SKM-1 (cell line): ENCODE data around the gene KLF3.

Experiments
- DNase-seq: peaks from one replicate; lab custom pipeline; 2025; ENCODE audit not compliant: unreplicated experiment; lab: John Stamatoyannopoulos, UW

The KLF3 gene

DNA sequence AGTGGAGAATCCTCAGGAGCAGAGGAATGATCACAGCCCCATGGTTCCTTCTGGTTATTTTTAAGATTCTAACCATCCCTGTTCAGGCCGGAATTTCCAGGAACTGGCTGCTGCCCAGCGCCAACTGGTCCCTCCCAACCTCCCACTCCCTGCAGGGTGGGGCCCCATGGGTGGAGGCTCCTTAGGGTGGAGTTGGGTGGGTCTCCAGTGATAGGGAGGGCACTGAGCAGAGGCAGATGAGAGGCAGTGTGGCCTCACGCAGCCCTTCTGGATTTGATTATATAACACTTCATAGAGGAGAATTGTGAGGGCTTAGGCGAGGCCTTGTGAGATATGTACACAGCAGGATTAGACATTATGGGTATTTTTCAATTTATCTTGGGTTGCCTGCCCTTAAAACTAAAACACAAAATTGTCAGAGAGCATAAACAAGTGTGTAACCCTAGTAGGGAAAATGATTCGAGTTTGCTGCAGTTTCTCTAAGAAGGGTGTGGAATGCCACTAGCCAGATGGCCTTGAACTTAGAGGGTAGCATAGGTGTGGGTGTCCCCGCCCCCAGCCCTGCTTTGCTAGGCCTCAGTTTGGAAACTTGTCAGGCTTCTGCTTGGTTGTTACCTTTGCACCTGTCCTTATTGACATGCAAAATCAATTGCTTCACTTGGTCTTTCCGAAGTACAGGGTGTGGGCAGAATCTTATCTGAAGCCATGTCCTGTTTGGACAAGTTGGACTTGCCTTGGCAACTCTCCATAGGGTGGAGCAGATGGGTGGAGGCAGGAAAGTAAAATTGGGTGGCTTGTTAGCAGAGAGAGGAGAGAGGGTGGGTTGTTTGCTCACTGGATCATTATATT lies 9.4 kb downstream of the KLF3 start:
- no peak for DNase-seq

DNA sequence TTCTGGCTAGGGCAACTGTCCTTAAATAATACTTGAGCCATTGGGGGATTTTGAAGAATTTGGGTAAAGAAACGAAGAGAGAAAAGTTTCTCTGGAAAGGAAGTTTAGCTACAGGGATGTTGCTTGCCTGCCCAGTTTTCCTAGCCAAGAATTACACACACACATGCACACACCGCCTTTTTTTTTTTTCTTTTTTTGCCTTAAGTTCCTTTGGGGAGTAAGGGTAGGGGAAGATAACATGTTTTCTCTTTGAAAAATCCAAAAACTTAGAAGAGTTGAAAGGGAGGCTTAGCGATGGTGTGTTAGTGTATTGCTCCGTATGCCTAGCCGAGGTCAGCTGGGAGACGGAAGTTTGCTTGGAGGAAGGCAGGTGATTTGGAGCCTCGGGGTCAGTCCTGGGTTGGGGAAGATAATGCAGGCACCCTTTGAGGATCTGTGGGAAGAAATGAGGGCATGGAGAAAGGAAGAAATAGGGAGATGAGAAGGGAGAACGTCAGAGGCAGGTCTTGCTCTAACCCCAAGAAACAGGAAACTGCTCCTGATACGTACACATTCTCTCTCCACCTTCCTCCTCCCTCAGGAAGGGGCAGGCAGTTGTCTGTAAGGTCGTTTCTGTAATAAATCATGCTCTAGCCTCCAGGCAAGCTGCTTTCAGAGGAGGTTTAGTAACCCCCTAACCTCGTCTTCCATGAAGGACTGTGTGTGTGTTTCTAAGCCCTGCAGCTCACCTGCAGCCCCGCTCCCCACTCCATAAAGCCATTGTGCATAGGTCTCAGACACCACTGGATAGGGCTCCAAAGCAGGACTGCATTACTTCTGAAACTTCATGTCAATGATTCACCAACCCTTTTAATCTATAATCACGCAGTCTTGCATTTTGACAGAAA lies 10.5 kb downstream of the KLF3 start:
- peak; percentile 9 for DNase-seq

DNA sequence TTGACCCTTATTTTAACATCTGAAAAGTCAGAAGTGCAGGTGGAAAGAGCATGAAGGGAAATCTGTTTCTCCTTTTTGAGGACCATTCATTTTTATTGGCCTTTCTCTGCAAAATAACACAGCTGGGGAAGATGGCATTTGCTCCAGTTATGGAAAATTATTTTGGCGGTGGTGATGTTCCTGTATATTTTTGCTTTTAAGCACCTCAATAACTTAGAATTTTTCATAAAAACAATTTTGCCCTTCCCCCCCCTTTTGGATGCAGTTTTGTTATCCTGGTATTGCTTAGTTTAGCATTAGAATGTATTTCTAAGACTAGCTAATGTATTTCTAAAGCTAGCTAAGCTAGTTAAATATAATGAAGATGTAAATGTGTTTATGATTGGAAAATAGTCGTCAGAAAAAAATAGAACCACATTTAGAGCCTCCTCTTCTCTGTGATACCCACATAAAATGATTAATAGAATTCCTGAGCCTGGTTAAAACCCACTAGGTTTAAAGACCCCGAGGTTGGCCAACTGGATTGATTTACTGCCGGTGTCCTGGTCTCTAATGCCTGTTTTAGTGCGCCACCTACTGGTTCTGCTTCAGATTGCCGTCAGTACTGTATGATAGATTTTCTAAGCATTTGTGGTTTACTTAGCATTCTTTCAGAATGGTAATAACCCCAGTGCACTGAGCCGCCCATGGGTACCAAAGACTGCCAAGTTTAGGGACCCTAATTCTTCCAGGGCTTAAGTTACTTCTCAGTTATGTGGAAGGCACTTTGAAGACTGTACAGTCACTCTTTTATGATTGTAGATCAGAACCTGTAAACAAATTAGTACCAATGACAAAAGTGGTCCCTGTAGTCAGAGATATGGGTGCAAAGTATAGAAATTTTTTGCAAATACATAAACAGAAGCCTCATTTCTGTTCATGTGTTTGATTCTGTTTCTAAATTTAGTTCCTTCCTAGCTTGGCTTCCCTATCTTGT lies 11.4 kb downstream of the KLF3 start:
- peak; percentile 62 for DNase-seq

DNA sequence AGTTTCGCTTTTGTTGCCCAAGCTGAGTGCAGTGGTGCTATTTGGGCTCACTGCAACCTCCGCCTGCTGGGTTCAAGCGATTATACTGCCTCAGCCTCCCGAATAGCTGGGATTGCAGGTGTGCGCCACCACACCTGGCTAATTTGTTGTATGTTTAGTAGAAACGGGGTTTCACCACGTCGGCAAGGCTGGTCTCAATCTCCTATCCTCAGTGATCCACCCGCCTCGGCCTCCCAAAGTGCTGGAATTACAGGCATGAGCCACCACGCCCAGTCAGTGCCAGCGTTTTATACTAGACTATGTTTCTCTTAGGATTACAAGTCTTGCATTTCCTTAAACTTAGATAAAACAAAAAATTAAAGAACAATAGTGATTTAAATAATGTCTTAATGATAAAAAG lies 13.0 kb downstream of the KLF3 start:
- DNase-seq: no peak

DNA sequence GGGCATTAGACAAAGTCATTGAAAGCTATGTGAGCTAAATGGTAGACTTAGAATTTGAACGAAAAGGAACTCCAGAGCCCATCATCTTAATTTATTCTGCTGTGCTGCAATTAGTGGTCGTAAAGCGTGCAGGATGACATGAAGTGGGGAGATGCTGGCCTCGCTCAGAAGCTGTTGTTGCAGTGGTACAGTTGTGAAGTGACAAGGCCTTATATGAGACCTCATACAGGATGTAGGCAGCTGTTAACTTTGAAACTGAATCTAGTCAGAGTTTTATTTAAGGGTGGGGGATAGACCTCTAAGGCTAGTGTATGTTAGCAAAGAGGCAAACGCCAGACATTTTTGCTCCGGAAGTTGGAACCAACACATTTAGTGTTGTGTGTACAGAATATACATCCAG lies 13.4 kb downstream of the KLF3 start:
- no peak for DNase-seq

DNA sequence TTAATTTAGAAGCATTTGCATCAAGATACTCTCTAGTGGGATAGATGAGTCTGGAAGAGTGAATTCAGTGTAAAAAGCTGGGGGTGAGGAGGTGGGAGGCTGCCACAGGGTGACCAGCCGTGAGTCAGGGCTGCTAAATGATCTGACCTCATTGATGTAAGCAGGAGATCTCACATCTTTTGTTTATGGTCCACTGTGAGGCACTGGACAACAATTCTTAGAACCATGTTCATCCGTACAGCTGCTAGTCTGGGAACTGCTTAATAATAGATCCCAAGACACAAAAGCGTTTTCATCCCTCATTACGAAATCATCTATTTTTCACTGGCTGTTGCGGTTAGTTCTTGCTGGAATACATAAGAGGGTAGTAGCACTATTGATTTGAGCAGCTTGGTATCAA lies 14.1 kb downstream of the KLF3 start:
- no peak for DNase-seq

DNA sequence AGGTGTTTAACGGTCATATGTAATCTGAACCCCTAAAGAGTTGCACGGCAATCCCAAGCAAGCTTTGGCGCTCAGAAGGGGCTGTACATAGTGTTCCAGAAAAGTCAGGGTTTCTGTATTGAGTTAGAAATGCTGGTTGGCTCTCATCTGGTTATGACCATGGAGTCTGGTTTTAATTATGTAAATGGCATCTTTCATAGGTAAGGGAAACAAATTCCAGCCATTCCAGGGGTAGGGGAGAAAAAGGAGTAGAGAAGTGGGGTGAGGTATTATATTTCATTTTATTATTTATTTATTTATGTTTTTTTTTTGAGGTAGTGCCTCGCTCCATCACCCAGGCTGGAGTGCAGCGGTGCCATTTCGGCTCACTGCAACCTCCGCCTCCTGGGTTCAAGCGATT lies 15.9 kb downstream of the KLF3 start:
- no peak for DNase-seq

DNA sequence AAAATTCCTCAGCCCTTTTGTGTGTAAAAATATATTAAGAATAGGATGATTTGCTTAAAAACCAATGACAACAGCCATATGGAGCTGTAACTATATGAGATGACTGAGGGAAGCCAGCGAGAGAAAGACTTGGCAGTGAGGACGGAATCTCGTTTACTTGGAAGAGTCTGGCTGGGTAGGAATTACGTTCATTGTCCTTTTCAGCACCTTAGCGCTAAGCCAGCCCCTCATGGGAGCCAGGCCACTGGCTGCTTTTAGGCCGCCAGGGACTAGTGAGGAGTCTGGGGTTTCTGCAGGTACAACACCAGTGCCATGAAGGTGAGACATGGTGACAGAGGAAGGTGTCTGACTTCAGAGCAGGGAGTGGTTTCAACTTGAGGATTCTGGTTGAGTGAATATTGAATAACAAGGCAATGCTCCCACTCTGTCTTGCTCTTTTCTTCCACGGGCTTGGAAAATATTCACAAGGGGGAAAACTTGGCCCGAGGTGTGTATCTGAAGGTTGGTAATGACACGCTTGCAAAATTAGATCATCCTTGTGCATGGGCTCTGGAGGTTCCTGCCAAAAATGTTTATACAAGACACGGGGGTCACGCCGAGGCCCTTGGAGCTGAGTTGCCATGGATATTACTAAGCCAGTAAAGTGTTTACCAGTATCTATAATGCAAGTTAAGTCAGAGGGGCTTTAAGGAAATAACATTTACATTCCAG lies 17.4 kb downstream of the KLF3 start:
- DNase-seq: no peak

DNA sequence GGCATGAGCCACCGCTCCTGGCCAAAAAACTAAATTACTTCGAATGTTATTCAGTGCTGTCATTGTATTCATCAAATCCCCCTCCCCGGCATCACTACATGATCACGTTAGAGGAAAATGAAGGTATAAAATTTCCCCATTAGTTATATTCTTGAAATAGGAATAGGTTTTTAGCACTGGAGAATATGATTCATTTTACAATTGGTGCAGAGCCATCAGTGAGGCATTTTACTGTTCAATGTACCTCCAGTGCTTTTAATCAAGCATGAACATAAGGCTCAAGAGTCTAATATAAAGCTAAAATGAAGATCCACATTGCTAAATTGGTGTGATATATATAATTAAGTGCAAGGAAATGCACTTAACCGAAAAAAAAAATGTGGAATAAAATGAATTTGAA lies 18.3 kb downstream of the KLF3 start:
- DNase-seq: no peak

DNA sequence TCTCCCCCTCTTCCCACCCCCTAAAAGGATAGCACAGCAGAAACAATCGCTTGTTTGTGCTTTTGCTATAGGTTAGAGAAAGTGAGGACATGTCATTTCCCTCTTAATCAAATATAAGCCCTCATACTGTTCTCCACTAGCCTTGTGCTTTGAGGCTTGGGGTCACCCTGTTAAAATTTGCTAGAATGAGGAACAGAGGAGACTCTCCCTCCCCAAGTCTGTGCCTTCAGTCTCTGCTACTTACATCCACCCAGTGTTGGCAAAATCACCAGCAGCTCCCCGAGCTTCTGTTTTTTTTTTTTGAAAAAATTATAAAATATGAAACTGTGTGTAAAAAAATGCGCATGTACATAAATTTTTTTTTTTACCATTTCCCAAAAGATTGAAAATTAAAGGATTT lies 19.3 kb downstream of the KLF3 start:
- no peak for DNase-seq

DNA sequence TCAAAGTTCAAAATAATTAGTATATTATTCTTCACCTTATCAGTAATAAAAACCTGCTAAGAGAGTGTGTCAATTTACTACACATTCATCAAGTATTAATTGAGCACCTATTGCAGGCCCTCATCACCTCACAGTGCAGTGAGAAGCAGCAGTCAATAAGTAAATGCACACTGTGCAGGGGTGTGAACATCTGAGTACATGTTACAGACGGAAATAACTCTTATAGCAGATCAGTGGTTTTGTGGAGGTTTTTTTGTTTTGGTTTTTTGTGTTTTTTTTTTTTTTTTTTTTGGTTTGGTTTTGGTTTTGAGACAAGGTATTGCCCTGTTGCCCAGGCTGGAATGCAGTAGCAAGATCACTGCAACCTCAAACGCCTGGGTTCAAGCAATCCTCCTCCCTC lies 20.3 kb downstream of the KLF3 start:
- no peak for DNase-seq

DNA sequence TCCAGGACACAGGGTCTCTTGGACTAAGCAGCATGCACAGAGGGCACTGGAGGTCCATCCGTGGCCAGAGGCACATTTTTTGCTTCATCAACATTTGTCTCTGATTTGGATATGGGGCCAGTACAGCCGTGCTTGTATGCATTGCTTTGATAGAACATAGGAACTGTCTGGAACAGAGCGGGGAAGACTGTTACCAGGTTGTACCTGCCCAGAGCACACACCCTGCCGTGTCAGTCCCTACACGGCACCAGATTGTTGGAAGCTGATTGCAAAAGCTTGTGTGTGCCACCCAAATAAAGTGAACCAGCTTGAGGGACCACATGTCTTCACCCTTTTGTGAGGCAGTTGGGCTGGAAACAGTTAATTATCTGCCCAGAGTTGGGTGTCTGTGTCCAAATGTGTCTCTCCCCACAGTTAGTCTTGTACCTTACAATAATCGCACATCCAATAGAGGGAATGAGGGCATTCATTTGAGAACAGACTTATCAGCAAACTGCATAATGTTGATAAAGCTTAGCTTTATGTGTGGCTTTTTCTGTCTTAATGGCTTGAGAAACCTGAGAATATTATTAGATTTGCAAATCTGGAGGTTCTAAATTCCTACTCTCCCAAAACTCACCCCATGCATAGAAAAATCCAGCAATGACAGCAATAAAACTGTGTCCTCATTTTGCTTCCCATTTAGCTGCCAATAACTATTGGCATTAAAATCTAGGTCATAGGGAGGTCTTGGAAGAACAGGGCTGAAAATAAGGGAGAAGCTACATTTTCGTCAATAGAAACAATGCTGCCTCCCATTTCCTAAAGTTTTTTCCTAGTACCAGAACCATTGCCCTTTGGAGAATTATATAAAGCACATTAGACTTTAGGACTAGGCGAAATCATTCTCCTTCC lies 21.2 kb downstream of the KLF3 start:
- DNase-seq: no peak

DNA sequence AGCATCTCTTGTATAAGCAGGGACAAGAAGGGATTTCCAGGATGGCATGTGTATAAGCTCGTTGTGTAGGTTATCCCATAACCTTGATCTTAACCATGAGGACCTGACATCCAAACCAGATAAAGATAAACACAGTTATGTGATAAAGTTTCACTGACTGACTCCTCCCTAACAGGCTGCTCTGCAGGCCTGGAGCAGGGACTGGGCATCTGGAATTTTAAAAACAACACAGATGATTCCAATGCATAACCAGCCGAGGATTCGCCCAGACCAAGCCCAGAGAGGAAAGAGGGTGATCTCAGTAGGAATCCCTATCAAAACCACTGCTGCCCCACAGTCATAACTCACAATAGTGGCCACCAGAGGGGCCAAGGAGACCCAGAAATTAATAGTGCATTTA lies 22.7 kb downstream of the KLF3 start:
- no peak for DNase-seq

DNA sequence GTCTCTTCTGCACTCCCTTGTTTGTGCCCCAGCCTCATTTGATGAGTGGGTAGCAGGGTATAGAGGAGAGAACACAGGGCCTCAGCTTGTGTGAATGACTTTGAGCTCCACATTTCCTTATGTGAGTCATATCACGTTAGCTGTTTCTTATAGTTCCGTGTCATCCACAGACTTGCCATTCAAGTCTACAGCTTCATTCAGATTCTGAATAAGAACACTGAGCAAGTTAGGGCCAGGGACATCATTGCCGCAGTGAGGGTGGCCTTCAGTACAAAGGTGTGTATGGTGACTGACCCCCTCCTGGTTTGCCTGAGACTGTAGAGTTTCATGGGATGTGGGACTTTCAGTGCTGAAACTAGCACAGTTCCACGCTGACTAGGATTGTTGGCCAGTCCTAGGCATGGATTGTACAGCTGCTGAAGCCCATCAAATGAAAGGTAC lies 23.6 kb downstream of the KLF3 start:
- no peak for DNase-seq

DNA sequence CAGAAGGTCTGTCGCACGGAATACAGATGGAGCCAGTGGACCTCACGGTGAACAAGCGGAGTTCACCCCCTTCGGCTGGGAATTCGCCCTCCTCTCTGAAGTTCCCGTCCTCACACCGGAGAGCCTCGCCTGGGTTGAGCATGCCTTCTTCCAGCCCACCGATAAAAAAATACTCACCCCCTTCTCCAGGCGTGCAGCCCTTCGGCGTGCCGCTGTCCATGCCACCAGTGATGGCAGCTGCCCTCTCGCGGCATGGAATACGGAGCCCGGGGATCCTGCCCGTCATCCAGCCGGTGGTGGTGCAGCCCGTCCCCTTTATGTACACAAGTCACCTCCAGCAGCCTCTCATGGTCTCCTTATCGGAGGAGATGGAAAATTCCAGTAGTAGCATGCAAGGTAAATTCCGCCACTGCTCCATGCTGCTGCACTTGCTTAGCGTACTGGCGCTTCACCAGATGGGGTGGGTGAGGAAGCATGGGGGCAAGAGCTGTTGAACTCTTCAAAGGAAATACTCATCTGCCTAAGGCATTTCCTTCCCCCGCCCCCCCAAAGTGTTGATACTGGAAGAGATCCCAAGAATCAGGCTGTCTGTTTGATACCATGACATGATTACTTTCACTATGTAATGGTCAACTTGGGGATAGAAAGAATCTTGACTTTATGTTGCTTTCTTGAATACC lies 24.8 kb downstream of the KLF3 start:
- no peak for DNase-seq

DNA sequence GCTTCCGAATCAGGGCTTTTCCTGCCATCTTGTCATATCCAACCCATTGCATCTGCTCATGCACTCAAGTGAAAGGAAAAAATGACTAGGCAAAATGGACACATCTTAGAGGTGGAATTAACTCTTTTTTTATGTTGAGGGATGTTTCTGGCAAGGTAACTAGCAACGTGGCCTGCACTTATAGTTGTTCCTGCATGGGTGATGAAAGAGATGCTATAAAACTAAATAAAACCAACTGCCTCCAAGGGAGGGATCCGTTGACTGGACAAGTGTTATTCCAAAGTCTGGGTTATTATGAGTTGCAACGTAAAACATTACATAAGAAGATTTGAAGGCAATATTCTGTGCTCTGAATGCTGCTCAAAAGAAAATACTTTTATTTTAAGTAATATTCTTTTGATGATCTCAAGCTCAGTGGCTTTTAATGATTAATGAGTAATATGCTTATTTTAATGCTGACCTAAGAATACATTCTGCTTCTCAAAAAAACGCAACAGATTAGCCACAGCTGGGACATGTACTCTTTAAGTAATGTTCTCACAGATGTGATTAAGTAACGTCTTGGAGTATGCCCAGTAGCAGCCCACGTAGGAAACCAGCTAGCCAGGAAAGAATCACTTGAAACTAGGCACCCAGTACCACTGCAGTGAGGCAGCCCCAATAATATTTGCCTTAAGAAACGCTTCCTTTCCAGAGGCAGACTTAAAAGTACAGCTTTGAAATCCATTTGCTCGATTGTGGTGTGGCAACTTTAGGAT lies 27.4 kb downstream of the KLF3 start:
- no peak for DNase-seq

DNA sequence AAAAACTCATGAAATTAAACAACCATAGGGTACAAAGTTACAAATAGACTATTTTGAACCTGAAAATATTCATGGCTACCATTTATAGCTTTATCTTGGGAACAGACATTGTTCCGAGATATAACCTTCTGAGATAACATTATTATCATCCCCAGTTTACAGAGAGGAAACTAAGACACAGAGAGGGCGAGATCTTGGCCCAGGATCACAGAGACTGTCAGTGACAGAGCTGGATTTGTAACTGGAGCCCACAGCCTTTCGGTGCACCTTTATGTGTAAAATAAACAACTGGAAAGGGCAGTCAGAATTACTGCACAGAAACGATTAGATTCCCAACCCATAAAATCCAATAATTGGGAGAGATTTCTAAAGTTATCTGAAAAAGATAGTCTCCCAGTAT lies 28.4 kb downstream of the KLF3 start:
- DNase-seq: no peak

DNA sequence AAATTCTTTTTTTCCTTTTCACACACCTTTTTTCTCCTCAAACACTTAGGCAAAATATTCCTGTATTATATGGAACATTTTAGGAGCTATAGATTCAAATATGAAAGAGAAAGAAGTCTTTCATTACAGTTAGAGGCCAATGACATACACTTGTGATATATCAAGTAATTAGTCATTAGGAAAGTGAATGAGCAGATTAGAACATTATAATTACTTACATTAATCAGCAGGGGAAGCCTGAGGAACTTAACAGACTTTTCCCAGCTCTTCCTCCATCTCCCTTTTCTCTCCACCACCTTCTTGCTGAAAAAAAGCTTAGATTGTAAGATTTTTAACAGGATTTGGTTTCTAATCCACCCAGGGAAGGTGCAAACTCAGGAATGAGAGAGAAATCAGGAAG lies 29.6 kb downstream of the KLF3 start:
- DNase-seq: no peak
